Neural progenitor cell (in vitro differentiated cells): ENCODE measurements around the gene REPIN1. TPM values are rescaled to one million over a fixed set of nuclear protein-coding genes. Genes with fewer than 3 reads are reported as not detected.

Source experiments
- DNase-seq: peaks from one replicate; pipeline ENCODE4 v3.0.0-alpha.2; 2016; ENCODE audit warnings: low spot score
- H2AFZ ChIP-seq: fragments of 200-600 bp; sonication (generic); replicated peaks from 2 replicates; pipeline ENCODE4 v1.6.1; 2016; ENCODE audit warnings: antibody characterized with exemption
- H3F3A ChIP-seq: fragments of 200-600 bp; sonication (generic); 2 replicates; pipeline ENCODE4 v1.6.1; 2016; ENCODE audit warnings: antibody characterized with exemption, low read depth
- H3K27ac ChIP-seq: fragments of 200-600 bp; sonication (generic); 2 replicates; pipeline ENCODE4 v1.5.1; 2016; ENCODE audit warnings: mild to moderate bottlenecking
- H3K27me3 ChIP-seq: fragments of 200-600 bp; sonication (generic); 2 replicates; pipeline ENCODE4 v1.6.1; 2016; ENCODE audit warnings: mild to moderate bottlenecking, moderate library complexity
- H3K36me3 ChIP-seq: fragments of 200-600 bp; sonication (generic); 2 replicates; pipeline ENCODE4 v1.5.1; 2016
- H3K4me1 ChIP-seq: fragments of 200-600 bp; sonication (generic); 2 replicates; pipeline ENCODE4 v1.6.1; 2016; ENCODE audit warnings: mixed run types
- H3K4me2 ChIP-seq: fragments of 200-600 bp; sonication (generic); 2 replicates; pipeline ENCODE4 v1.6.1; 2016
- H3K4me3 ChIP-seq: fragments of 200-600 bp; sonication (generic); 2 replicates; pipeline ENCODE4 v1.5.1; 2016
- H3K79me2 ChIP-seq: fragments of 200-600 bp; sonication (generic); 2 replicates; pipeline ENCODE4 v1.6.1; 2016; ENCODE audit warnings: low read depth
- H3K9ac ChIP-seq: fragments of 200-600 bp; sonication (generic); 2 replicates; pipeline ENCODE4 v1.6.1; 2016
- H3K9me3 ChIP-seq: fragments of 200-600 bp; sonication (generic); 2 replicates; pipeline ENCODE4 v1.5.1; 2016; ENCODE audit warnings: low read depth
- H4K20me1 ChIP-seq: fragments of 200-600 bp; sonication (generic); 2 replicates; pipeline ENCODE4 v1.6.1; 2016; ENCODE audit warnings: low read depth
- H3K27ac Mint-ChIP-seq: 3 replicates; pipeline ENCODE4 v1.8.0; 2021; ENCODE audit warnings: mixed read lengths
- H3K27me3 Mint-ChIP-seq: 2 replicates; pipeline ENCODE4 v1.8.0; 2022; ENCODE audit warnings: low read depth, mild to moderate bottlenecking, inconsistent platforms, moderate library complexity, mixed read lengths; ENCODE audit not compliant: insufficient read depth
- H3K36me3 Mint-ChIP-seq: 3 replicates; pipeline ENCODE4 v1.8.0; 2021; ENCODE audit warnings: mixed read lengths
- H3K4me1 Mint-ChIP-seq: 3 replicates; pipeline ENCODE4 v1.8.0; 2021; ENCODE audit warnings: mixed read lengths
- H3K4me3 Mint-ChIP-seq: 3 replicates; pipeline ENCODE4 v1.8.0; 2021; ENCODE audit warnings: mild to moderate bottlenecking, moderate library complexity, mixed read lengths
- H3K9me3 Mint-ChIP-seq: 3 replicates; pipeline ENCODE4 v1.8.0; 2020; ENCODE audit warnings: mixed read lengths
- CTCF ChIP-seq: fragments of 200-600 bp; sonication (generic); IDR thresholded peaks from 2 replicates; pipeline ENCODE4 v1.5.1; 2017; ENCODE audit warnings: antibody characterized with exemption, mild to moderate bottlenecking
- EZH2 ChIP-seq: fragments of 200-600 bp; sonication (generic); IDR thresholded peaks from 2 replicates; pipeline ENCODE4 v1.6.1; 2017; ENCODE audit warnings: antibody characterized with exemption, mild to moderate bottlenecking, moderate library complexity
- EZH2phosphoT487 ChIP-seq: fragments of 200-600 bp; sonication (generic); IDR thresholded peaks from 2 replicates; pipeline ENCODE4 v1.6.1; 2017; ENCODE audit warnings: antibody characterized with exemption
- total RNA-seq: library from RNA; depleted of rRNA; stranded (reverse); fragments of >200 nt; gene quantifications from 2 replicates; pipeline ENCODE4 v1.2.3, GENCODE V29; 2015; ENCODE audit warnings: low replicate concordance

Gene REPIN1
- total RNA-seq, 1 donor from 2014 or later = 18.0 TPM

GRCh38 chr7:150390205-150390604 lies 21.6 kb downstream of the REPIN1 start:
- Mint-ChIP-seq H3K27me3 (no peaks in the 10 kb centered on the region), H3K9me3 (no peaks in the 10 kb centered on the region), H3K36me3 (peaks cover 23% of the 10 kb centered on the region), H3K27ac (no peak overlapping the region), H3K4me1 (peaks cover 50% of the 10 kb centered on the region), H3K4me3 (no peak overlapping the region)
- Histone ChIP-seq H3K27ac (no peak overlapping the region), H3K27me3 (no peaks in the 10 kb centered on the region), H3F3A (peaks cover 15% of the 10 kb centered on the region), H2AFZ (no peak overlapping the region), H4K20me1 (peaks cover 40% of the 10 kb centered on the region), H3K36me3 (peaks cover 8% of the 10 kb centered on the region), H3K4me1 (peaks cover 34% of the 10 kb centered on the region), H3K4me3 (no peak overlapping the region), H3K79me2 (peaks cover 97% of the 10 kb centered on the region), H3K4me2 (no peak overlapping the region), H3K9ac (no peak overlapping the region), H3K9me3 (no peaks in the 10 kb centered on the region)
- TF ChIP-seq CTCF = no peak
- no peak for TF ChIP-seq EZH2phosphoT487
- no peak for TF ChIP-seq EZH2
- DNase-seq = no peak

GRCh38 chr7:150393325-150393724 lies 24.7 kb downstream of the REPIN1 start:
- Mint-ChIP-seq H3K4me3 (no peak overlapping the region), H3K27me3 (no peaks in the 10 kb centered on the region), H3K9me3 (no peaks in the 10 kb centered on the region), H3K36me3 (peaks cover 23% of the 10 kb centered on the region), H3K4me1 (peaks cover 32% of the 10 kb centered on the region), H3K27ac (no peak overlapping the region)
- Histone ChIP-seq H3K4me1 (peaks cover 17% of the 10 kb centered on the region), H2AFZ (no peak overlapping the region), H3K27me3 (no peaks in the 10 kb centered on the region), H3K79me2 (peaks cover 74% of the 10 kb centered on the region), H3K4me3 (no peak overlapping the region), H3K4me2 (no peak overlapping the region), H3K9ac (no peak overlapping the region), H3K36me3 (peaks cover 8% of the 10 kb centered on the region), H4K20me1 (peaks cover 40% of the 10 kb centered on the region), H3F3A (peaks cover 7% of the 10 kb centered on the region), H3K27ac (no peak overlapping the region), H3K9me3 (no peaks in the 10 kb centered on the region)
- DNase-seq = no peak
- no peak for TF ChIP-seq EZH2phosphoT487
- no peak for TF ChIP-seq CTCF
- TF ChIP-seq EZH2 = no peak

- no peak overlapping the region for H3K4me2 ChIP-seq
- peaks cover 39% of the 10 kb centered on the region for H3K4me1 ChIP-seq
- DNase-seq = no peak
- H3K27ac Mint-ChIP-seq = peak overlapping the region; percentile 0
- no peaks in the 10 kb centered on the region for H3K27me3 ChIP-seq
- TF ChIP-seq CTCF = no peak
- TF ChIP-seq EZH2 = no peak
- no peak for TF ChIP-seq EZH2phosphoT487
- peaks cover 43% of the 10 kb centered on the region for H4K20me1 ChIP-seq
- H3K9me3 ChIP-seq = no peaks in the 10 kb centered on the region
- H3K36me3 ChIP-seq = no peaks in the 10 kb centered on the region
- H3K27ac ChIP-seq = no peak overlapping the region
- H3K4me1 Mint-ChIP-seq = peaks cover 57% of the 10 kb centered on the region
- H3K4me3 Mint-ChIP-seq = no peak overlapping the region
- H3K9ac ChIP-seq = no peak overlapping the region
- H2AFZ ChIP-seq = no peak overlapping the region
- H3K36me3 Mint-ChIP-seq = peaks cover 16% of the 10 kb centered on the region
- H3K4me3 ChIP-seq = no peak overlapping the region
- peaks cover 45% of the 10 kb centered on the region for H3K79me2 ChIP-seq
- H3F3A ChIP-seq = peaks cover 16% of the 10 kb centered on the region
- H3K27me3 Mint-ChIP-seq = peaks cover 2% of the 10 kb centered on the region
- H3K9me3 Mint-ChIP-seq = no peaks in the 10 kb centered on the region
These were observed 27.8 kb downstream of the REPIN1 start for GRCh38 chr7:150396426-150396825.
